ENCODE results near the gene BAZ2B.
"Not testable (repeated sequence)": the region's sequence is repeated elsewhere in the genome, so short reads cannot be mapped to it uniquely, and the experiment has no call there.

The BAZ2B gene

GRCh38 chr2:159616286-159616701 is at the start of gene BAZ2B:
BAZ2B (minus strand) TSS chr2:159616548; CDS start chr2:159478719, 137,829 bp downstream.
- DNase-seq (ENCODE audit: low read depth in 3 of 3), result no peak

- no peak for DNase-seq (ENCODE audit: low read depth in 3 of 3)
Observed at GRCh38 chr2:159661286-159661685, 44.9 kb upstream of the BAZ2B start.

- DNase-seq (ENCODE audit: low read depth in 3 of 3), result no peak
Observed at GRCh38 chr2:159658881-159659873, 42.8 kb upstream of the BAZ2B start.

- no peak for DNase-seq (ENCODE audit: low read depth in 3 of 3)
Observed at GRCh38 chr2:159653962-159654361, 37.6 kb upstream of the BAZ2B start.

- DNase-seq (ENCODE audit: low read depth in 3 of 3), result no peak
Observed at GRCh38 chr2:159651884-159652283, 35.5 kb upstream of the BAZ2B start.

GRCh38 chr2:159650574-159650973 is 34.2 kb upstream of the BAZ2B start:
- DNase-seq (ENCODE audit: low read depth in 3 of 3), result no peak

- no peak for DNase-seq (ENCODE audit: low read depth in 3 of 3)
Observed at GRCh38 chr2:159648643-159649042, 32.3 kb upstream of the BAZ2B start.

- no peak for DNase-seq (ENCODE audit: low read depth in 3 of 3)
Observed at GRCh38 chr2:159647667-159648066, 31.3 kb upstream of the BAZ2B start.

GRCh38 chr2:159640176-159640575 is 23.8 kb upstream of the BAZ2B start:
- DNase-seq (ENCODE audit: low read depth in 3 of 3), result no peak

- no peak for DNase-seq (ENCODE audit: low read depth in 3 of 3)
Observed at GRCh38 chr2:159639712-159640111, 23.4 kb upstream of the BAZ2B start.

GRCh38 chr2:159639071-159639470 is 22.7 kb upstream of the BAZ2B start:
- no peak for DNase-seq (ENCODE audit: low read depth in 3 of 3)

- DNase-seq (ENCODE audit: low read depth in 3 of 3), result no peak
Observed at GRCh38 chr2:159637988-159638501, 21.7 kb upstream of the BAZ2B start.

- DNase-seq (ENCODE audit: low read depth in 3 of 3), result no peak
Observed at GRCh38 chr2:159637240-159637639, 20.9 kb upstream of the BAZ2B start.

GRCh38 chr2:159635006-159635789 is 18.9 kb upstream of the BAZ2B start:
- DNase-seq (ENCODE audit: low read depth in 3 of 3), result no peak

- DNase-seq (ENCODE audit: low read depth in 3 of 3), result no peak
Observed at GRCh38 chr2:159633219-159633618, 16.9 kb upstream of the BAZ2B start.

- not testable (repeated sequence) for DNase-seq (ENCODE audit: low read depth in 3 of 3)
Observed at GRCh38 chr2:159625628-159626027, 9.3 kb upstream of the BAZ2B start.

- no peak for DNase-seq (ENCODE audit: low read depth in 3 of 3)
Observed at GRCh38 chr2:159623436-159623835, 7.1 kb upstream of the BAZ2B start.

- DNase-seq (ENCODE audit: low read depth in 3 of 3), result no peak
Observed at GRCh38 chr2:159622966-159623365, 6.6 kb upstream of the BAZ2B start.

GRCh38 chr2:159620796-159621195 is 4.4 kb upstream of the BAZ2B start:
- DNase-seq (ENCODE audit: low read depth in 3 of 3), result no peak

GRCh38 chr2:159617646-159618045 is 1.3 kb upstream of the BAZ2B start:
- no peak for DNase-seq (ENCODE audit: low read depth in 3 of 3)

GRCh38 chr2:159617100-159617499 is 752 bp upstream of the BAZ2B start:
- no peak for DNase-seq (ENCODE audit: low read depth in 3 of 3)

All from stimulated activated CD4-positive, alpha-beta T cell treated with anti-CD3 and anti-CD28 coated beads, TNF-alpha, amount 100 ng/mL, for 48 hours (primary cell).